ENCODE results near the gene PKNOX1.
"Not testable (repeated sequence)": the region's sequence is repeated elsewhere in the genome, so short reads cannot be mapped to it uniquely, and the experiment has no call there.

PKNOX1 gene

DNA sequence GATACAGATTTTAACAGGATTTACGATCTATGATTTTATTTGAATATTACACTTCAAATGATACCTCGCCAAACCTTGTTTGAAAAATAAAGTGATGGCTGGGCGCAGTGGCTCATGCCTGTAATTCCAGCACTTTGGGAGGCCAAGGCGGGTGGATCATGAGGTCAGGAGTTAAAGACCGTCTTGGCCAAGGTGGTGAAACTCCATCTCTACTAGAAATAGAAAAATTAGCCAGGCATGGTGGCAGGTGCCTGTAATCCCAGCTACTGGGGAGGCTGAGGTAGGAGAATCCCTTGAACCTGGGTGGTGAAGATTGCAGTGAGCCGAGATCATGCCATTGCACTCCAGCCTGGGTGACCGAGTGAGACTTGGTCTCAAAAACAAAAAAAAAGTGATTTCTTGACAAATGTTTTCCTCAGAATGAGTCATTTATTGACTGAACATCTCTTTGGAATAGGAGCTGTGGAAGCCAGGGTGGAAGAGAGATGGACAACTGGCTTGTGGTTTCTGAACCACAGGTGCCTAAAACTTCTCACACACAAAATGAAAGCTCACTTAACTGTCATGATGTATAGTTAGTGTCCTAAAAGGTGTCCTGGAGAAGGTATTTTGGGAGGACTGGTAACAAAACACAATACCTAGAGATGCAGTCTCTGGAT lies 11.9 kb downstream of the PKNOX1 start:
- no peak for DNase-seq

DNA sequence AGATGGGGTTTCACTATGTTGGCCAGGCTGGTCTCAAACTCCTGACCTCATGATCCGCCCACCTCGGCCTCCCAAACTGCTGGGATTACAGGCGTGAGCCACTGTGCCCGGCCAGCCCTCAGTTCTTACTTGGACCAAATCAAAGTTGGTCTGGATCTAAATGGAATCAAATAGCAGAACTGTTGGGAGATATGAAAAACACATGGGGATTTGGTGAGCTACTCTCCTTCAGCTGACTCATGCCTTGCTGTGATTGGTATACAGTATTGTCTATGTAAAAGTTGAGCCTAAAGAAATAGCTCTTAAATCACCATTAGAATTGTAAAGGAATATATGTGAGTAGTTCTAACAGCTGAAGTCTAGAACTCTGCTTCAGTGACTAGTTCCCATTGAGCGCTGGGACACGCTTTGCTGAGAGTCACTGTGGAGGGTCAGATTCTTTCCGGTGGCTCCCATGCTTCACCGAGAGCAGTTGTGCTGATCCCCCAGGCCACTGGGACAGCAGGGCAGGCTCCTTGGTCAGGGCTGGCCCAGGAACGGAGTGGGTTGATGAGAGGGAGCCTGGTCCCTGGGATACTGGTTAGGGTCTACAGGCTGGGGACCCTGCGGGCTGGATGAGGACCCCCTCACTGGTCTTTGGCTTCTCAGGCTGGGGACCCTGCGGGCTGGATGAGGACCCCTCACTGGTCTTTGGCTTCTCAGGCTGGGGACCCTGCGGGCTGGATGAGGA lies 14.0 kb downstream of the PKNOX1 start:
- no peak for DNase-seq

DNA sequence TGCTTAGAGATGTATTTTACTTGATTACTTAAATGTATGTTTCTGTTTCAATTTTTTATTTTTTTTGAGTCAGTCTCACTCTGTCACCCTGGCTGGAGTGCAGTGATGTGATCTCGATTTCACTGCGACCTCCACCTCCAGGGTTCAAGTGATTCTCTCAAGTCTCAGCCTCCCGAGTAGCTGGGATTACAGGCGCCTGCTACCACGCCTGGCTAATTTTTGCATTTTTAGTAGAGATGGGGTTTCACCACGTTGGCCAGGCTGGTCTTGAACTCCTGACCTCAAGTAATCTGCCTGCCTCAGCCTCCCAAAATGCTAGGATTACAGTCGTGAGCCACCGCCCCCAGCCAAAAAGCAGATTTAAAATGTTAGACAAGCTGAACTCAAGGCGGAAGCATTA lies 15.0 kb downstream of the PKNOX1 start:
- not testable (repeated sequence) for DNase-seq

DNA sequence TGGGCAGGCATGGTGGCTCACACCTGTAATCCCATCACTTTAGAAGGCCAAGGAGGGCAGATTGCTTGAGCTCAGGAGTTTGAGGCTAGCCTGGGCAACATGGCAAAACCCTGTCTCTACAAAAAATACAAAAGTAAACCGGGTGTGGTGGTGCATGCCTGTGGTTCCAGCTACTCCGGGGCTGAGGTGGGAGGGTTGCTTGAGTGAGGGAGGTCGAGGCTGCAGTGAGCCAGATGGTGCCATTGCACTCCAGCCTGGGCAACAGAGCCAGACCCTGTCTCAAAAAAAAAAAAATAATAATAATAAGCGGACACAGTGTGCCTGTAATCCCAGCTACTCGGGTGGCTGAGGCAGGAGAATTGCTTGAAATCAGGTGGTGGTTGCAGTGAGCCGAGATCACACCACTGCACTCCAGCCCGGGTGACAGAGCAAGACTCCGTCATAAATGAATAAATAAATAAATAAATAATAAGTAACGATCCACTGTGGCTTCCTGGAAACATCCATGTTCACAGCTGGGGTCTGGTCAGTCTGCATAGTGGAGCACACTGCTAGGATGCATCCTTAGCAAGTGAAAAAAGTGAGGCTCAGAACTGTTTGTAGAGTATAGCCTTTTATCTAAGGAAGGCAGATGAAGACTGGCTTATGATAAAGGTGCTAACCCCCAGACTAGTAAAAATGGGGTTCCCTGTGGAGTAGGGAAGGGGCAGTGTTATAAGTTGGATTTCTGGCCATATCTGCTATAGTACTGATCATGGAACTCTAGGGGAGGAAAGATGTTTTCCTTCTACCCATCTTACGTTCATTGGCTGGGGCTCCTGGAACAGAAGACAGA lies 15.7 kb downstream of the PKNOX1 start:
- DNase-seq, result no peak

DNA sequence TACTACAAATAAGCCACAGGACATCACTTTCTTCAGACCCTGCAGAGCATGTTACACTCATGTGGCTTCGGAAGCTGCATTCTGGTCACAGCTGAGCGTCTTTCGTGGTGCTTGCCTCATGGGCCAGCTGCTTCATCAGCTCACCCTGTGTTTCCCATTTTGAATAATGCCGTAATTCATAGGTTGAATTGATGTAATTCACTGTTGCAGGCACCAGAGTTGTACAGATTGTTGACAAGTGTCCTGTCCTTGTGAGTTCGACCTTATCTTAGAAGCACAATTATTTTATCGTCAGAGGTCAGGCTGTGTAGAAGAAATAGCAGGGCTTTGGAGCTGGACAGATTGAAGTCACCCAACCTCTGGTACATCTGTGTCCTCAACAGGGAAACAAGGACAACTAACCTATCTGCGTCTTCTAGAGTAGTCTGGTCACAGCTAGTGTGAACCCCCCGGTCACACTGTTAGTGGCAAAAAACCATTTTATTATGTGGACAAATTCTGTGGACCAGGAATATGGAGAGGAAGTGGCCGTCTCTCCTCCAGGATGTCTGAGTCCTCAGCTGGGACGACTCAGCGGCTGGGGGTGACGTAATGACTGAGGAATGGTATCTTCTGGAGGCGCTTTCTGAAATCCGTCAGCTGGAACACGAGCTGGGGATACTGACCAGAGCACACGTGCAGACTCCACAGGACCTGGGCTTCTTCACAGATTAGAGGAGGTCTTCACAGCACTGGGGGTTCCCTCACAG lies 17.8 kb downstream of the PKNOX1 start:
- DNase-seq, result no peak

DNA sequence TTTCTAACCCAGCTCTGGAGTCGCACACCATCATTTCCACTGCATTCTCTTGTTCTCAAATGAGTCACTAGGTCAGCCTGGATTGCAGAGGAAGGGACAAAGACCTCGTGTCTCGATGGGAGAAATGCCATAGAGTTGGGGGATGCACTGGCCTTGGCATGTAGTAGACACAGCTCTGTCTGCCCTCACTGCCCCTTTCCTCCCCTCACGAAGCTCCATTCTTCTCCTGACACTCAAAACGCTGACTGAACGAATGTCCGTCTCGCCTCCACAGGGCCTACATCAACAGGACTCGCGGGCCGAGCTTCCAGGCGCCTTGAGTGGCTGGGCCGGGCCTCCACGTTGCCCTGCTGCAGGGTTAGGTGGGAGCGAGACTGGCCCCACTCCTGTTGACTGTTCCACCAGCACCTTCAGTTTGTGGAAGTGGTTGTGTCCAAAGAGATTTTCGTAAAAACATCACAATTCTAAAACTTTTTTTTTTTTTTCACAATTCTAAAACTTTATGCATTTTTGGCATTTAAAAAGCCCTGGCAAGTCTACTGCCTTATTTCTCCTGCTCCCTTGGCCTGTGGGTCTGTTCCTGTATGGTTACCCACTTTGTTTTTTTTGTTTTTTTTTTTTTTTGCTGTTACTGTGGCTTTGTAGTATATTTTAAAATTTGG lies 18.8 kb downstream of the PKNOX1 start:
- no peak for DNase-seq

DNA sequence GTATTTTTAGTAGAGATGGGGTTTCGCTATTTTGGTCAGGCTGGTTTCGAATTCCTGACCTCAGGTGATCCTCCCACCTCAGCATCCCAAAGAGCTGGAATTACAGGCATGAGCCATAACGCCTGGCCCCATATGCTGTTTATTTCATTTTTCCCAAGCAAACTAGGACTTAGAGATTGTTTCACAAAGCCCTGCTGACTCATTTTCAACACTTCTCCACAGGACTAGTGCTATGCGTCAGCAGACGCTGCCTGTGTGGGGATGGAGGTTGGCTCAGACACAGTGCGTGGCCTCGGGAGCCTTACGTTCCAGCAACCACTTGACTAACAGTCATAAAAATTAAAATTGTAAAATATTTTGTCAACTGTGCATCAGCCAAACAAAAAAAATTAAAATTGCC lies 22.7 kb downstream of the PKNOX1 start:
- DNase-seq, result no peak

DNA sequence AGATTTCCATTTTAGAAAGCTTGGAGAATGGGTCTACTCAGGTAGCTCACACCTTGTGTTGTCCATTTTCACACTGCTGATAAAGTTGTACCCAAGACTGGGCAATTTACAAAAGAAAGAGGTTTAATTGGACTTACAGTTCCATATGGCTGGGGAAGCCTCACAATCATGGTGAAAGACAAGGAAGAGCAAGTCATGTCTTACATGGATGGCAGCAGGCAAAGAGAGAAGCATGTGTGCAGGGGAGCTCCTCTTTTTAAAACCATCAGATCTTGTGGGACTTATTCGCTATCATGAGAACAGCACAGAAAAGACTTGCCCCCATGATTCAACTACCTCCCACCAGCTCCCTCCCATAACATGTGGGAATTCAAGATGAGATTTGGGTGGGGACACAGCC lies 23.6 kb downstream of the PKNOX1 start:
- not testable (repeated sequence) for DNase-seq

DNA sequence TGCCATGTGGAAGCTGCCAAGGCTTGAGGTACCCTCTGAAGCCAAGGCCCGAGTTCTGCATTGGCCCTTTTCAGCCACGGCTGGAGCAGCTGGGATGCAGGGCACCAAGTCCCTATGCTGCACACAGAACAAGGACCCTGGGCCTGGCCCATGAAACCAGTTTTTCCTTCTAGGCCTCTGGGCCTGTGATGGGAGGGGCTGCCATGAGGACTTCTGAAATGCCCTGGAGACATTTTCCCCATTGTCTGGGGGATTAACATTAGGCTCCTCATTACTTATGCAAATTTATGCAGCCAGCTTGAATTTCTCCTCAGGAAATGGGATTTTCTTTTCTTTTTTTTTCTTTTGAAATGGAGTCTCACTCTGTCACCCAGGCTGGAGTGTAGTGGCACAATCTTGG lies 24.8 kb downstream of the PKNOX1 start:
- DNase-seq, result not testable (repeated sequence)

DNA sequence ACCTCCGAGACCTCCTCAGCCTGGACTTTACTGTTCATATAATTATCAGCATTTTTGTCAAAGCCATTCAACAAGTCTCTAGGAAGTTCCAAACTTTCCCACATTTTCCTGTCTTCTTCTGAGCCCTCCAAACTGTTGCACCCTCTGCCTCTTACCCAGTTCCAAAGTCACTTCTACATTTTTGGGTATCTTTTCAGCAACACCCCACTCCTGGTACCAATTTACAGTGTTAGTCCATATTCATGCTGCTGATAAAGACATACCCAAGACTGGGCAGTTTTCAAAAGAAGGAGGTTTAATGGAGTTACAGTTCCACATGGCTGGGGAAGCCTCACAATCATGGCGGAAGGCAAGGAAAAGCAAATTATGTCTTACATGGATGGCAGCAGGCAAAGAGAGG lies 25.7 kb downstream of the PKNOX1 start:
- DNase-seq, result not testable (repeated sequence)

DNA sequence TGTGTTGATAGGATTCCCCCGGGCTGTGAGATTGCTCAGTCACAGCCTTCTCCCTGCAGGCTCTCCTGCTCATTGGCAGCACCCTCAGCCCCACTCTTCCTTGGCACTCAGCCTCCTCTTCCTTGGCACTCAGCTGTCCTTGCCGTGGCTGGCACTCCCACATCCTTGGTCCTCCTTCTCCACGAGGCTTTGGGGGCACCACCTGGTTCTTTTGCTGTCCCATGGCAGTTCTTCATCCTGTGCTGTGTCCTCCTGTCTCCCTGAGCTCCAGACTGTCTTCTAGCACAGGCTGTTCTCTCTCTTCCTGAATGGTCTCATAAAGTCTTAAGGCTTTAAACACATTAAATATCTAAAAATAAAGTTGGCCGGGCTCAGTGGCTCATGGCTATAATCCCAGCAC lies 27.0 kb downstream of the PKNOX1 start:
- no peak for DNase-seq

DNA sequence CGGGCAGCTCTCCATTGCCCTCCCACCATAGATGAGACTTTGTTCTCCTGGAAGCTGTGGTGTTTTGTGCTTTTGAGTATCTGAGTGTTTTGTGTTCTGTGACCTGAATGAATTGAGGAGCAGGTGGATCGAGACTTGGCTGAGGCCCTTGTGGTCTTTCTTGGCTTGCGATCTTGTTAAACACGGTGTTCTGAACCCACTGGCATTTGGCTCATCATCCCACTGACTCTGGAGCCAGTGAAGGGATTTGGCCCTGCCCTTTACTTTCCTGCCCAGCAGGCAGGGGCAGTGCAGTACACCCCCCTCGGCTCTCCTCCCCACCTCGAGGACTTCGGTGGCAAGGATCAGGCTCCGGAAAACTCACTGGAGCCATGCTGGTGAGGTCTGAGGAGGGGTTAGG lies 30.6 kb downstream of the PKNOX1 start:
- DNase-seq, result no peak

DNA sequence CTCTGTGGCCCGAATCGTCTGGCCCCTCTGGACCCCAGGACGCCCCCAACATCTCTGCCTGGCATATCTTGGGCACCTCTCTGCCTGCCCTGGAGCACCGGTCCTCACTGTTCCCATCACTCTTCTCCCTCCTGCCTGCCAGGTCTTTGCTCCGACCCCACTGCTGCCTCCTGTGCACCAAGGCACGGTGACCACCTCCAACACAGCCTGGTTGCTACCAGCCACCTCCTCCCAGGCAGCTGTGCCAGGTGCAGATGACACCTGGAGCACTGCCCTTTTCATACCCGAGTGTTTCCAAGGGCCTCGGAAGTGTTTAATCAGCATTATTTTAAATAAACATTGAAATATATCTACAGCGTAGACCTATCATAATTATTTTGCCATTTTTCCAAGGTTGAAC lies 31.3 kb downstream of the PKNOX1 start:
- DNase-seq, result no peak

DNA sequence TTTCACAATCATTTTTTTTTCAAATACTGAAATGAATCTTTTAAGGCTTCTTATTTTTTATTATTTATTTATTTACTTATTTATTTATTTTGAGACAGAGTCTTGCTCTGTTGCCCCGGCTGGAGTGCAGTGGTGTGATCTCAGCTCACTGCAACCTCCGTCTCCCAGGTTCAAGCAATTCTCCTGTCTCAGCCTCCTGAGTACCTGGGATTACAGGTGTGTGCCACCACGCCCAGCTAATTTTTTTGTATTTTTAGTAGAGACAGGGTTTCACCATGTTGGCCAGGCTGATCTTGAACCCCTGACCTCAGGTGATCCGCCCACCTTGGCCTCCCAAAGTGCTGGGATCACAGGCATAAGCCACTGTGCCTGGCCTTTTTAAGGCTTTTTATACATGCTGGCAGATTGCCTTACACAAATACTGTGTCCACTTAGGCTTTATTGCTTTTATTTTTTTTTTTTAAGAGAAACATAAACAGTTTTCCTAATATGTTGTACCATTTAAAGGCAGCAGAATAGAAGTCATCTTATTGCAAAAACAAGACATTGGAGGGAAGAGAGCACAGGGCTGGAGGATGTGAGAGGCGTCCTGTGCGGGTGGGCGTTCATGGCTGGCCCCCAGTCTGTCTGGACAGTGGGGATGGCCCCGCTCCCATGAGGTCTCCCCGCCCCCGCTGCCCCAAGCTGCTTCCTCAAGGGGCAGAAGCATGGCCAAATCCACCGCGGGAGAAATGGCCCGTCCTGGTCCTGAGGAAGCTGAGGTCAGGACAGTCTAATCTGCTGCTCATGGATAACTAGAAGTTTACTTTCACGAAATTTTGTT lies 31.9 kb downstream of the PKNOX1 start:
- not testable (repeated sequence) for DNase-seq

DNA sequence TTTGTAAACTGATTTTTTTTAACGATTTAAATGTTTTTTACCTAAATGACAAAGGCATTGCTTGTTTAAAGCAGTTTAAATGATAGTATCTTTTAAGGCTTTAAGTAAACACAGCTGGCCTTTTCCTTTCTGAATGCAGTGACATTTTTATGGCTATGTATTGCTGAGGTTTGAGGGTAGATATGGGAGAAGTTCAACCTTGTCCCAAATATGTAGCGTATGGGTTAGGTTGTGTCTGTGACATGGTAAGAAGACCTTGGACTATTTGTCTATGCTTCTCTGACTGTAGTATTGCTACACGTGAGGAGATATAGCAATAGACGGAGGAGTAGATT lies 32.5 kb downstream of the PKNOX1 start:
- no peak for DNase-seq

DNA sequence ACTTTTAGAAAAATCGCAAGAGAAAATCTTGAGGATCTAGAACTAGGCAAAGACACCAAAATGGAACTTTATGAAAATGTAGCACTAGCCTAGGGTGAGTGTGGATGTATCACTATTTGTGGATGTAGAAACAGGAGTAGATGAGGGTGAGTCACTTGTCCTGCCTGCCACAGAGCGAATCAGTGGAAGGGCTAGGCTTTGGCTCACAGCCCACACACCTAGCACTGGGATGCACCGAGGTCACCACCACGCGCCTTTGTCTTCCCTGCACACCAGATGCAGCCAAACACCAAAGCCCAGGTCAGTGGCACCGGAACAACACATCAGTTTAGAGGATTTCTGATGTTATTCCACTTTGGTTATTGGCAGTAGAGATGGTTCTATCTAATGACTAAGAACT lies 38.2 kb downstream of the PKNOX1 start:
- no peak for DNase-seq

DNA sequence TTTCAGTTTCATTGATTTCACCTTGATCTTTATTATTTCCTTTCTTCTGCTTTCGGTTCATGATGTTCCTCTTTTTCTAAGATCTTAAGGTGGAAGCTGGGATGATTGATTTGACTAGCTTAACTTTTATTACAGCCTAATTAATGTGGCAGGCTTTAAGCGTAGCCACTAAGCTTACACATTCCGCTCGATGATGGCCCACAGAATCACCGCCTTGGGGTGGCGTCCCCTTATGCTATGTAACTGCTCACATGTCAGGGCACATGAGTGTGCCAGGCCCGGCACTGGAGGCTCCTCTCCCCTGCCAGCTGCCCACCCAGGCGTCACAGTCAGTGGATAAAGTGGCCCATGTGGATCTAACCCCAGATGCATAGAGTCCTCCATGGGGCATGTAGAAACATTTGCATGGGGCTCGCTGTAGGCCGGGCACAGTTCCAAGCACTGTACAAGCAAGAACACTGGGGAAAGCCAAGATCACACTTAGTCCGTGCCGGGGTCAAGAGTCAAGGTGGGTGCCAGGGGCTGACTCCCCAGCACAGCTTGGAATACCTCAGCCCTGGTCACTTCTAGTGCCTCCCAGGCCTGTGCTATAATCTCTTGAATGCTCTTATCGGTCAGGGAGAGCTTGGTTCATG lies 41.7 kb downstream of the PKNOX1 start:
- DNase-seq, result no peak

DNA sequence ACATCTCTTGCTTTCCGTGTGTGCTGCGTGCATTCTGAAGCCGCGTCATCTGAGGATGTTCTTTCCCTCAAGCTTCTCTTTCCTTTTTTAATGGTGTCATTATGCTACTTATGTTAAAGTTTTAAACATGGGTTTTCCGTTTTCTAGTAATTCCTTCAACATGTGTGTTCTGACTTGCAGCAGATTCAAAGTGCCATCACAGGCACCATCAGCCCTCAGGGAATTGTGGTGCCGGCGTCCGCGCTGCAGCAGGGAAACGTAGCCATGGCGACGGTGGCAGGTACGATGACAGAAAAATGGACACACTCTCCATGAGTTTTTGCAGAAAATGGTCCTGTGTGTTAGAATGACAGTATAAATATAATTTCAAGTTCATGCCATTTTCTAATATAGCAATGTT lies 42.4 kb downstream of the PKNOX1 start:
- no peak for DNase-seq

DNA sequence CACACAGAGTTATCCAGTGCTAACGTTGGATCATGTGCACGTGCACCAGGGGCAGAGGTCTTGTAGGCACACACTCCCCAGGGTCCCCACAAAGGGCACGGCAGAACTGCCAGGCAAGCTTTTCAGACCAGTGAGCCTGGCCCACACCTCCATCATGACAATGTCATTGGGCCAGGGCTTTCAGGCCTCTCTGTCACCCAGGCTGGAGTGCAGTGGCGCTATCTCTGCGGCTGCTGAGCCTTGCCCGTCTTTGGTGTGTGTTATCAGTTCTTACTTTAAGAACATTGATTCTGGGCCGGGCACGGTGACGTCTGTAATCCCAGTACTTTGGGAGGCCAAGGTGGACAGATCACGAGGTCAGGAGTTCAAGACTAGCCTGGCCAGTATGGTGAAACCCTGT lies 44.2 kb downstream of the PKNOX1 start:
- DNase-seq, result no peak

DNA sequence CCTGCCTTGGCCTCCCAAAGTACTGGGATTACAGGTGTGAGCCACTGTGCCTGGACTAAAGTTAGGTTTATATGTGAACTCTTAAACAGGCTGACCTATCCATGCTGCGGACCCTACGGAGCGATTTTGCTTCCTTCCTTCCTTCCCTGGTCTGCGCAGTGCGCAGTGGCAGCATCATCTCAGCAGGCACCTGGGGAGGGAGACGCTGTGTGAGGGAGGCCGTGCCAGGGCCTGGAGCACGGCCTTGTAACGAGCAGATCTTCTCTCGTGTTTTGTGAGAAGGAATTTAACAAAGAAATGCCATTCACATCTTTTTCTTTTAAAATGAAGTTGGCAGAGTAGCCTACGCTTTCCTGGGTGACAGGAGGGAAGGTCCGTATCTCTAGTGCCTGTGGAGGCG lies 45.8 kb downstream of the PKNOX1 start:
- DNase-seq, result no peak

DNA sequence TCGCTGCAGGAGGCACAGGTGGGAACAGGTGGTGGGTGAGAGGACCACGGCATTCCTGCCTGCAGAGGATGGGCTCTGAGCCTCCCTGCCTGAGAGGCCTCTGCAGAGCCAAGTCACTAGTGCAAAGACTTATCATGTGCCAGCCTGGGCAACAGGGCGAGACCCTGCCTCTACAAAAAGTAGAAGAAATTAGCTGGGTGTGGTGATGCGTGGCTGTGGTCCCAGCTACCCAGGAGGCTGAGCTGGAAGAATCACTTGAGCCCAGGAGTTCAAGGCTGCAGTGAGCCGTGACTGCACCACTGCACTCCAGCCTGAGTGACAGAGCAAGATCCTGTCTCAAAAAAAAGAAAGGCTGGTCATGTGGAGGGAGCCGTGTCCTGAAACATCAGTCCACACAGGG lies 46.4 kb downstream of the PKNOX1 start:
- DNase-seq, result no peak
